ENCODE measurements around the gene UBE2L3. TPM values are rescaled to one million over a fixed set of nuclear protein-coding genes. Genes with fewer than 3 reads are reported as not detected.

The UBE2L3 gene
- total and polyA plus RNA-seq, 2 of the 13 experiments (the other 11 are each of a cell fraction or from before 2014, with no cell fraction given): 30.2 to 58.1 TPM

DNA sequence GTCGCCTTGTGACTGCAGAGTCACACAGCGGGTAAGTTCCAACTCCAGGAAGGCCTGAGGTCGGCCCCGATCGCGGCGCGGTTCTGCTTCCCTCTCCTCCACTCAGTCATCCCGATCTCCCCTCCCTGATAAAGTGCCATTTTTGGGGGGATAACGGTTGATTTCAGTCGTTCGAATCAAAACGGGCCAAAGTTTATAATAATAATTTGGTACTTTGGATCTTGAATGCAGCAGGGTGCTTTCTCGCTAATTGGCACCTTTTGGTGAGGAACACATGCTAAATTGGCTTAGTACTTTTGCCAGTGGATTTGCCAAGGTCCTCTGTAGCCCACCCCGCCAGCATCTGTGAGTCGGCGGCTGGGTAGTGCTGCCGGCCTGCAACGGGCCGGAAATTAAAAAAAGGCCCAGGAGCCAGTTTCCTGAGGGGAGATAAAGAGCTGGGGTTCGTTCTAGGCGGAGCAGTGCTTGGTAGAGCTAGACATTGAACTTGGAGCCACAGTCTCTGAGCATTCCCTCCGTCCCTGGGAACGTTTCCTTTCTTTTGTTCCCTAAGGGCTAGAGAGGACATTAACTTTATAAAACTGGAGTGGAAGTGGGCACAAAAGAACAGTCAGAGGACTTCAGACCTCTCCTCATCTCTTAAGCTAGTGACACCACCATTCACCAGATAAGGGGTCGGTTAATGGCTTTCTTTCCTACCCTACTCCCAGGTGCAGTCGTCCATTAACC, 997 bp downstream of the UBE2L3 start (continued):
- TF ChIP-seq, protein P1, sequence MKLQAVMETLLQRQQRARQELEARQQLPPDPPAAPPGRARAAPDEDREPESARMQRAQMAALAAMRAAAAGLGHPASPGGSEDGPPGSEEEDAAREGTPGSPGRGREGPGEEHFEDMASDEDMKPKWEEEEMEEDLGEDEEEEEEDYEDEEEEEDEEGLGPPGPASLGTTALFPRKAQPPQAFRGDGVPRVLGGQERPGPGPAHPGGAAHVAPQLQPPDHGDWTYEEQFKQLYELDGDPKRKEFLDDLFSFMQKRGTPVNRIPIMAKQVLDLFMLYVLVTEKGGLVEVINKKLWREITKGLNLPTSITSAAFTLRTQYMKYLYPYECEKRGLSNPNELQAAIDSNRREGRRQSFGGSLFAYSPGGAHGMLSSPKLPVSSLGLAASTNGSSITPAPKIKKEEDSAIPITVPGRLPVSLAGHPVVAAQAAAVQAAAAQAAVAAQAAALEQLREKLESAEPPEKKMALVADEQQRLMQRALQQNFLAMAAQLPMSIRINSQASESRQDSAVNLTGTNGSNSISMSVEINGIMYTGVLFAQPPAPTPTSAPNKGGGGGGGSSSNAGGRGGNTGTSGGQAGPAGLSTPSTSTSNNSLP (IDR thresholded peaks at IDR 0.05; ENCODE audit: low read depth, low read length): no peak
- TF ChIP-seq ZNF792 (CRISPR knock-in tag; IDR thresholded peaks at IDR 0.05): no peak
- TF ChIP-seq, protein P2, sequence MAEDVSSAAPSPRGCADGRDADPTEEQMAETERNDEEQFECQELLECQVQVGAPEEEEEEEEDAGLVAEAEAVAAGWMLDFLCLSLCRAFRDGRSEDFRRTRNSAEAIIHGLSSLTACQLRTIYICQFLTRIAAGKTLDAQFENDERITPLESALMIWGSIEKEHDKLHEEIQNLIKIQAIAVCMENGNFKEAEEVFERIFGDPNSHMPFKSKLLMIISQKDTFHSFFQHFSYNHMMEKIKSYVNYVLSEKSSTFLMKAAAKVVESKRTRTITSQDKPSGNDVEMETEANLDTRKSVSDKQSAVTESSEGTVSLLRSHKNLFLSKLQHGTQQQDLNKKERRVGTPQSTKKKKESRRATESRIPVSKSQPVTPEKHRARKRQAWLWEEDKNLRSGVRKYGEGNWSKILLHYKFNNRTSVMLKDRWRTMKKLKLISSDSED (CRISPR knock-in tag; IDR thresholded peaks at IDR 0.05): no peak
- TF ChIP-seq, protein P3, sequence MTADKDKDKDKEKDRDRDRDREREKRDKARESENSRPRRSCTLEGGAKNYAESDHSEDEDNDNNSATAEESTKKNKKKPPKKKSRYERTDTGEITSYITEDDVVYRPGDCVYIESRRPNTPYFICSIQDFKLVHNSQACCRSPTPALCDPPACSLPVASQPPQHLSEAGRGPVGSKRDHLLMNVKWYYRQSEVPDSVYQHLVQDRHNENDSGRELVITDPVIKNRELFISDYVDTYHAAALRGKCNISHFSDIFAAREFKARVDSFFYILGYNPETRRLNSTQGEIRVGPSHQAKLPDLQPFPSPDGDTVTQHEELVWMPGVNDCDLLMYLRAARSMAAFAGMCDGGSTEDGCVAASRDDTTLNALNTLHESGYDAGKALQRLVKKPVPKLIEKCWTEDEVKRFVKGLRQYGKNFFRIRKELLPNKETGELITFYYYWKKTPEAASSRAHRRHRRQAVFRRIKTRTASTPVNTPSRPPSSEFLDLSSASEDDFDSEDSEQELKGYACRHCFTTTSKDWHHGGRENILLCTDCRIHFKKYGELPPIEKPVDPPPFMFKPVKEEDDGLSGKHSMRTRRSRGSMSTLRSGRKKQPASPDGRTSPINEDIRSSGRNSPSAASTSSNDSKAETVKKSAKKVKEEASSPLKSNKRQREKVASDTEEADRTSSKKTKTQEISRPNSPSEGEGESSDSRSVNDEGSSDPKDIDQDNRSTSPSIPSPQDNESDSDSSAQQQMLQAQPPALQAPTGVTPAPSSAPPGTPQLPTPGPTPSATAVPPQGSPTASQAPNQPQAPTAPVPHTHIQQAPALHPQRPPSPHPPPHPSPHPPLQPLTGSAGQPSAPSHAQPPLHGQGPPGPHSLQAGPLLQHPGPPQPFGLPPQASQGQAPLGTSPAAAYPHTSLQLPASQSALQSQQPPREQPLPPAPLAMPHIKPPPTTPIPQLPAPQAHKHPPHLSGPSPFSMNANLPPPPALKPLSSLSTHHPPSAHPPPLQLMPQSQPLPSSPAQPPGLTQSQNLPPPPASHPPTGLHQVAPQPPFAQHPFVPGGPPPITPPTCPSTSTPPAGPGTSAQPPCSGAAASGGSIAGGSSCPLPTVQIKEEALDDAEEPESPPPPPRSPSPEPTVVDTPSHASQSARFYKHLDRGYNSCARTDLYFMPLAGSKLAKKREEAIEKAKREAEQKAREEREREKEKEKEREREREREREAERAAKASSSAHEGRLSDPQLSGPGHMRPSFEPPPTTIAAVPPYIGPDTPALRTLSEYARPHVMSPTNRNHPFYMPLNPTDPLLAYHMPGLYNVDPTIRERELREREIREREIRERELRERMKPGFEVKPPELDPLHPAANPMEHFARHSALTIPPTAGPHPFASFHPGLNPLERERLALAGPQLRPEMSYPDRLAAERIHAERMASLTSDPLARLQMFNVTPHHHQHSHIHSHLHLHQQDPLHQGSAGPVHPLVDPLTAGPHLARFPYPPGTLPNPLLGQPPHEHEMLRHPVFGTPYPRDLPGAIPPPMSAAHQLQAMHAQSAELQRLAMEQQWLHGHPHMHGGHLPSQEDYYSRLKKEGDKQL (CRISPR knock-in tag; IDR thresholded peaks at IDR 0.05; ENCODE audit: low read depth): no peak
- TF ChIP-seq, protein P4, sequence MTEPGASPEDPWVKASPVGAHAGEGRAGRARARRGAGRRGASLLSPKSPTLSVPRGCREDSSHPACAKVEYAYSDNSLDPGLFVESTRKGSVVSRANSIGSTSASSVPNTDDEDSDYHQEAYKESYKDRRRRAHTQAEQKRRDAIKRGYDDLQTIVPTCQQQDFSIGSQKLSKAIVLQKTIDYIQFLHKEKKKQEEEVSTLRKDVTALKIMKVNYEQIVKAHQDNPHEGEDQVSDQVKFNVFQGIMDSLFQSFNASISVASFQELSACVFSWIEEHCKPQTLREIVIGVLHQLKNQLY (CRISPR knock-in tag; IDR thresholded peaks at IDR 0.05): no peak
- no peak for TF ChIP-seq SP140L (CRISPR knock-in tag; IDR thresholded peaks at IDR 0.05; ENCODE audit: borderline replicate concordance)
- TF ChIP-seq, protein P5, sequence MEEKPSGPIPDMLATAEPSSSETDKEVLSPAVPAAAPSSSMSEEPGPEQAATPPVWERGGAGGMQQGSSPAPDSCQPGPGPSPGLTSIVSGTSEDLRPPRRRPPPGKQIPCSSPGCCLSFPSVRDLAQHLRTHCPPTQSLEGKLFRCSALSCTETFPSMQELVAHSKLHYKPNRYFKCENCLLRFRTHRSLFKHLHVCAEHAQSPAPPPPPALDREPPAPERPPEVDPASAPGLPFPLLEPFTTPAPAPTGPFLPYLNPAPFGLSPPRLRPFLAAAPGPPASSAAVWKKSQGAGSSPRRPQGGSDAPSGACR (CRISPR knock-in tag; IDR thresholded peaks at IDR 0.05): no peak
- TF ChIP-seq, protein P6, sequence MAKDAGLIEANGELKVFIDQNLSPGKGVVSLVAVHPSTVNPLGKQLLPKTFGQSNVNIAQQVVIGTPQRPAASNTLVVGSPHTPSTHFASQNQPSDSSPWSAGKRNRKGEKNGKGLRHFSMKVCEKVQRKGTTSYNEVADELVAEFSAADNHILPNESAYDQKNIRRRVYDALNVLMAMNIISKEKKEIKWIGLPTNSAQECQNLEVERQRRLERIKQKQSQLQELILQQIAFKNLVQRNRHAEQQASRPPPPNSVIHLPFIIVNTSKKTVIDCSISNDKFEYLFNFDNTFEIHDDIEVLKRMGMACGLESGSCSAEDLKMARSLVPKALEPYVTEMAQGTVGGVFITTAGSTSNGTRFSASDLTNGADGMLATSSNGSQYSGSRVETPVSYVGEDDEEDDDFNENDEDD (CRISPR knock-in tag; IDR thresholded peaks at IDR 0.05; ENCODE audit: borderline replicate concordance): no peak
- TF ChIP-seq, protein P7, sequence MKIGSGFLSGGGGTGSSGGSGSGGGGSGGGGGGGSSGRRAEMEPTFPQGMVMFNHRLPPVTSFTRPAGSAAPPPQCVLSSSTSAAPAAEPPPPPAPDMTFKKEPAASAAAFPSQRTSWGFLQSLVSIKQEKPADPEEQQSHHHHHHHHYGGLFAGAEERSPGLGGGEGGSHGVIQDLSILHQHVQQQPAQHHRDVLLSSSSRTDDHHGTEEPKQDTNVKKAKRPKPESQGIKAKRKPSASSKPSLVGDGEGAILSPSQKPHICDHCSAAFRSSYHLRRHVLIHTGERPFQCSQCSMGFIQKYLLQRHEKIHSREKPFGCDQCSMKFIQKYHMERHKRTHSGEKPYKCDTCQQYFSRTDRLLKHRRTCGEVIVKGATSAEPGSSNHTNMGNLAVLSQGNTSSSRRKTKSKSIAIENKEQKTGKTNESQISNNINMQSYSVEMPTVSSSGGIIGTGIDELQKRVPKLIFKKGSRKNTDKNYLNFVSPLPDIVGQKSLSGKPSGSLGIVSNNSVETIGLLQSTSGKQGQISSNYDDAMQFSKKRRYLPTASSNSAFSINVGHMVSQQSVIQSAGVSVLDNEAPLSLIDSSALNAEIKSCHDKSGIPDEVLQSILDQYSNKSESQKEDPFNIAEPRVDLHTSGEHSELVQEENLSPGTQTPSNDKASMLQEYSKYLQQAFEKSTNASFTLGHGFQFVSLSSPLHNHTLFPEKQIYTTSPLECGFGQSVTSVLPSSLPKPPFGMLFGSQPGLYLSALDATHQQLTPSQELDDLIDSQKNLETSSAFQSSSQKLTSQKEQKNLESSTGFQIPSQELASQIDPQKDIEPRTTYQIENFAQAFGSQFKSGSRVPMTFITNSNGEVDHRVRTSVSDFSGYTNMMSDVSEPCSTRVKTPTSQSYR (CRISPR knock-in tag; IDR thresholded peaks at IDR 0.05; ENCODE audit: borderline replicate concordance): no peak
- TF ChIP-seq, protein P8, sequence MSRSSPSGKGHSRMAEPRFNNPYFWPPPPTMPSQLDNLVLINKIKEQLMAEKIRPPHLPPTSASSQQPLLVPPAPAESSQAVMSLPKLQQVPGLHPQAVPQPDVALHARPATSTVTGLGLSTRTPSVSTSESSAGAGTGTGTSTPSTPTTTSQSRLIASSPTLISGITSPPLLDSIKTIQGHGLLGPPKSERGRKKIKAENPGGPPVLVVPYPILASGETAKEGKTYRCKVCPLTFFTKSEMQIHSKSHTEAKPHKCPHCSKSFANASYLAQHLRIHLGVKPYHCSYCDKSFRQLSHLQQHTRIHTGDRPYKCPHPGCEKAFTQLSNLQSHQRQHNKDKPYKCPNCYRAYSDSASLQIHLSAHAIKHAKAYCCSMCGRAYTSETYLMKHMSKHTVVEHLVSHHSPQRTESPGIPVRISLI (CRISPR knock-in tag; IDR thresholded peaks at IDR 0.05; ENCODE audit: borderline replicate concordance): peak; percentile 96
- no peak for TF ChIP-seq NFE2L1 (CRISPR knock-in tag; IDR thresholded peaks at IDR 0.05; ENCODE audit: borderline replicate concordance)
- no peak for TF ChIP-seq HDAC6 (IDR thresholded peaks at IDR 0.05; ENCODE audit: low read depth, low read length)
